A549 (cell line): ENCODE results near the gene SUB1. TPM values are rescaled to one million over a fixed set of nuclear protein-coding genes. Genes with fewer than 3 reads are reported as not detected.

ENCODE experiments used
- ATAC-seq, 2 experiments: fragments of 200-7000 bp in 1 of 2; fragments of >200 bp in 1 of 2; cut with Nextera tagmentation in 1 of 2; cut with Tn5 transposase in 1 of 2; 3 replicates each; pipeline versions ENCODE4 v1.8.0 to v1.9.1; 2018 to 2020; ENCODE audit warnings: mild to moderate bottlenecking in 1 of 2, moderate library complexity in 1 of 2
- CTCF ChIA-PET: fragments of 300-600 bp; sonication (Branson Sonifier 250); formaldehyde crosslinking; extraction: SDS; loops from one replicate; lab custom pipeline; 2021; ENCODE audit warnings: antibody characterized with exemption, inconsistent platforms; lab: Yijun Ruan, JAX
- POLR2A ChIA-PET: fragments of 350-600 bp; formaldehyde crosslinking; extraction: SDS; loops from one replicate; lab custom pipeline; 2021; ENCODE audit warnings: antibody characterized with exemption, inconsistent platforms; lab: Yijun Ruan, JAX
- DNase-seq, 2 experiments: peaks; one replicate each; pipeline versions ENCODE4 v3.0.0 to v3.0.0-alpha.2; 2011 to 2016; ENCODE audit warnings: low read depth in 1 of 2, low spot score in 1 of 2
- FAIRE-seq: peaks from 2 replicates; lab custom pipeline; 2011; peaks lifted over from hg19 to GRCh38; lab: Jason Lieb, UNC
- H3K27ac ChIP-seq, 2 experiments: fragments of >200 bp; sonication (Bioruptor Twin); formaldehyde crosslinking; 3 replicates each; pipeline ENCODE4 v1.5.1; 2016 to 2017
- H3K4me1 ChIP-seq: fragments of >200 bp; sonication (Bioruptor Twin); formaldehyde crosslinking; 3 replicates; pipeline ENCODE4 v1.6.1; 2016
- H3K4me2 ChIP-seq: fragments of >200 bp; sonication (Bioruptor Twin); formaldehyde crosslinking; 3 replicates; pipeline ENCODE4 v1.6.1; 2016
- H3K4me3 ChIP-seq: fragments of >200 bp; sonication (Bioruptor Twin); formaldehyde crosslinking; 3 replicates; pipeline ENCODE4 v1.5.1; 2016
- H3K9me3 ChIP-seq: fragments of >200 bp; sonication (Bioruptor Twin); formaldehyde crosslinking; 3 replicates; pipeline ENCODE4 v1.6.1; 2016
- ESRRA ChIP-seq: fragments of 150-350 bp; IDR thresholded peaks from 2 replicates; pipeline ENCODE4 v1.6.1; 2014; ENCODE audit warnings: mild to moderate bottlenecking, low read length, borderline replicate concordance
- FOSL2 ChIP-seq, 2 experiments: fragments of 450-650 bp in 1 of 2; fragments of >200 bp in 1 of 2; sonication (Bioruptor Twin) in 1 of 2; formaldehyde crosslinking; IDR thresholded peaks; 2 replicates each; pipeline versions ENCODE4 v1.5.0 to v1.6.1; 2016 to 2020; ENCODE audit warnings: mild to moderate bottlenecking in 1 of 2, moderate library complexity in 1 of 2
- HES2 ChIP-seq: fragments of >200 bp; sonication (Bioruptor Twin); formaldehyde crosslinking; IDR thresholded peaks from 2 replicates; pipeline ENCODE4 v1.6.1; 2016
- HOXB13 ChIP-seq: fragments of 250-450 bp; sonication (Bioruptor Pico); IDR thresholded peaks from 2 replicates; pipeline ENCODE4 v1.5.0; 2020; ENCODE audit warnings: low read depth, mild to moderate bottlenecking, moderate library complexity
- NFE2L2 ChIP-seq: fragments of 150-350 bp; conservative IDR thresholded peaks from 2 replicates; pipeline ENCODE4 v1.6.1; 2014; ENCODE audit warnings: low read length
- PHF8 ChIP-seq: fragments of 200-600 bp; sonication (generic); IDR thresholded peaks from 2 replicates; pipeline ENCODE4 v1.6.1; 2016; ENCODE audit warnings: low read depth, mild to moderate bottlenecking, antibody characterized with exemption, moderate library complexity, borderline replicate concordance
- POLR2AphosphoS2 ChIP-seq: conservative IDR thresholded peaks from 2 replicates; pipeline ENCODE4 v1.6.1; 2012; ENCODE audit warnings: low read length, improper control_type of control experiment, inconsistent platforms
- ZSCAN20 ChIP-seq: fragments of 250-450 bp; sonication (Bioruptor Pico); IDR thresholded peaks from 2 replicates; pipeline ENCODE4 v1.8.0; 2022; ENCODE audit warnings: mild to moderate bottlenecking, moderate library complexity
- WGBS: methylation state at CpG from one replicate; pipeline ENCODE4 v1.1.6; 2017; ENCODE audit errors: missing lambda C conversion rate; 5-methylcytosine and 5-hydroxymethylcytosine counted together
- polyA plus RNA-seq, 4 experiments: library from polyadenylated mRNA; depleted of rRNA in 3 of 4; stranded (reverse); fragments of >200 nt; fragmentation: RNase III in 1 of 4; extraction: RNeasy Plus Mini Kit Qiagen cat#74134 plus additional on column Dnase treatment in 1 of 4; gene quantifications; 2 replicates in 3 of 4; 3 replicates in 1 of 4; pipeline ENCODE4 v1.2.3, GENCODE V29; 2011 to 2017
- TF ChIP-seq, protein P1 (sequence below): IDR thresholded peaks from 2 replicates; pipeline ENCODE4 v1.6.1; 2012

Gene SUB1
- polyA plus RNA-seq, 2 of the 4 experiments (the other 2 are of a cell fraction): 190 to 450 TPM

GRCh38 chr5:32651638-32652037 is 66.3 kb downstream of the SUB1 start:
- WGBS: 72% methylated on average over 5 of the region's 5 CpGs
- CTCF ChIA-PET: interaction anchor here (0.9 kb wide), 1 partner anchor 9 kb away, joined by 3 read pairs; no protein-coding TSS in a partner anchor
- no peak overlapping the region for H3K27ac ChIP-seq
- H3K4me1 ChIP-seq: no peaks in the 10 kb centered on the region
- no peak for TF ChIP-seq ESRRA
- TF ChIP-seq, protein P1, sequence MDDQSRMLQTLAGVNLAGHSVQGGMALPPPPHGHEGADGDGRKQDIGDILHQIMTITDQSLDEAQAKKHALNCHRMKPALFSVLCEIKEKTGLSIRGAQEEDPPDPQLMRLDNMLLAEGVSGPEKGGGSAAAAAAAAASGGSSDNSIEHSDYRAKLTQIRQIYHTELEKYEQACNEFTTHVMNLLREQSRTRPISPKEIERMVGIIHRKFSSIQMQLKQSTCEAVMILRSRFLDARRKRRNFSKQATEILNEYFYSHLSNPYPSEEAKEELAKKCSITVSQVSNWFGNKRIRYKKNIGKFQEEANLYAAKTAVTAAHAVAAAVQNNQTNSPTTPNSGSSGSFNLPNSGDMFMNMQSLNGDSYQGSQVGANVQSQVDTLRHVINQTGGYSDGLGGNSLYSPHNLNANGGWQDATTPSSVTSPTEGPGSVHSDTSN: no peak
- no peak for TF ChIP-seq ZSCAN20 (CRISPR knock-in tag)
- no peak for TF ChIP-seq FOSL2 (IDR thresholded peaks at IDR 0.05)
- no peak for TF ChIP-seq FOSL2 (CRISPR knock-in tag; IDR thresholded peaks at IDR 0.05)
- no peak for TF ChIP-seq NFE2L2
- no peak for TF ChIP-seq PHF8
- no peak for TF ChIP-seq HES2
- TF ChIP-seq HOXB13 (CRISPR knock-in tag): no peak
- TF ChIP-seq POLR2AphosphoS2: no peak
- TF ChIP-seq, all 56 proteins: peak for 0
- no peak overlapping the region for H3K4me3 ChIP-seq
- DNase-seq (no peak), ATAC-seq (no peak), FAIRE-seq (no peak)
- 0 out of 3 replicates have a peak, but pooled peaks cover 7% of the 10 kb centered on the region for H3K9me3 ChIP-seq
- POLR2A ChIA-PET: no interaction called here
- H3K4me2 ChIP-seq: no peak overlapping the region

Other genes starting within 250 kb of the SUB1 start
- gene ZFR, start 140.8 kb upstream of the SUB1 start, polyA plus RNA-seq (2011; rRNA removed): 104 and 107 TPM in 2 replicates
- gene ZFR, start 140.8 kb upstream of the SUB1 start, polyA plus RNA-seq (2017; fragmentation: RNase III; extraction: RNeasy Plus Mini Kit Qiagen cat#74134 plus additional on column Dnase treatment): 65.6 to 72.1 TPM (median 69.6 TPM) in 3 replicates
- gene NPR3, start 125.8 kb downstream of the SUB1 start, polyA plus RNA-seq (2011; rRNA removed): 18.6 and 18.9 TPM in 2 replicates
- gene NPR3, start 125.8 kb downstream of the SUB1 start, polyA plus RNA-seq (2017; fragmentation: RNase III; extraction: RNeasy Plus Mini Kit Qiagen cat#74134 plus additional on column Dnase treatment): 16.4 to 18.0 TPM (median 18.0 TPM) in 3 replicates